Bone marrow (tissue), 2 donors: ENCODE results near the gene FXN.
"Not testable (repeated sequence)": the region's sequence is repeated elsewhere in the genome, so short reads cannot be mapped to it uniquely, and the experiment has no call there.

ENCODE experiments used
- DNase-seq, 2 donors: peaks; one replicate each; lab custom pipeline; 2025; lab: John Stamatoyannopoulos, UW

FXN gene

DNA sequence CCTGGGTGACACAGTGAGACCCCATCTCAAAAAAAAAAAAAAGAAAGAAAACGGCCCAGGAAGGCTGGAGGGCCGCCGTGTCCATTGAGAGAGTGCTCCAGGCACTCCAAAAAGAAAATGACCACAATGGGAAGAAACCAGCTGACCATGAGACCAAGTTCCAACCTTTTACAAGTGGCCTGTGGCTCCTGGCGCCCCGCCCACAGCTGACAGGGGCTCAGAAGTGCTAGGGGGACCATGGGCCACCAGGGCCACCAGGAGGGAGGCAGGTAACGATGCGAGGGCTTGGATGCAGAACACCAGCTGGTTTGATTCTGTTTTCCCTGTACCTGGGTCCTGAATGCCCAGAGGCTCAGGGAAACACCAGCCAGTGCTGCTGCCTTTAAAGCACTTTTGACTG is 34.6 kb downstream of the FXN start:
- no peak for DNase-seq

DNA sequence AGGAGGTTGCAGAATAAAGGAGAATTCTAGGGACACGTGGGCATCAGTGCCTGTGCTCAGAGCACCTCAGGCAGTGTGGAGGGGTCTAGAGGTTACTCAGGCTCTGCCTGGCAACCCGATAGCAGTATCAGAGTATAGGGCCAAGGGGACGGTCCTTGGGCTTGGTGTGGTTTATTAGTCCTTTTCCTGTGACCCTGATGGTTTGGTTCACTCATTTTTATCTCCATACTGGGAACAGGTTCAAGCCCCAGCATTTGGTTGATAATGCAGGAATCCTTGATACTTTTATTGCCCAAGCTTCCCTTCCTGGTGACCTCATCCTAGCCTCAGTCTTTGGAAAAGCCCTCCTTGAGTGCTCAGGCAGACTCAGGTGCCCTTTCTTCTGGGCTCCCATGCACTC is 35.5 kb downstream of the FXN start:
- DNase-seq, result no peak

DNA sequence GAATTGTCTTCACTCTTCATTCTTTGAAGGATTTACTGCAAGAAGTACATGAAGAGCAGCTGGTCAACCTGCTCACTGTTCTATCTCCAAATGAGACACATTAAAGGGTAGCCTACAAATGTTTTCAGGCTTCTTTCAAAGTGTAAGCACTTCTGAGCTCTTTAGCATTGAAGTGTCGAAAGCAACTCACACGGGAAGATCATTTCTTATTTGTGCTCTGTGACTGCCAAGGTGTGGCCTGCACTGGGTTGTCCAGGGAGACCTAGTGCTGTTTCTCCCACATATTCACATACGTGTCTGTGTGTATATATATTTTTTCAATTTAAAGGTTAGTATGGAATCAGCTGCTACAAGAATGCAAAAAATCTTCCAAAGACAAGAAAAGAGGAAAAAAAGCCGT is 37.6 kb downstream of the FXN start:
- DNase-seq, result no peak

DNA sequence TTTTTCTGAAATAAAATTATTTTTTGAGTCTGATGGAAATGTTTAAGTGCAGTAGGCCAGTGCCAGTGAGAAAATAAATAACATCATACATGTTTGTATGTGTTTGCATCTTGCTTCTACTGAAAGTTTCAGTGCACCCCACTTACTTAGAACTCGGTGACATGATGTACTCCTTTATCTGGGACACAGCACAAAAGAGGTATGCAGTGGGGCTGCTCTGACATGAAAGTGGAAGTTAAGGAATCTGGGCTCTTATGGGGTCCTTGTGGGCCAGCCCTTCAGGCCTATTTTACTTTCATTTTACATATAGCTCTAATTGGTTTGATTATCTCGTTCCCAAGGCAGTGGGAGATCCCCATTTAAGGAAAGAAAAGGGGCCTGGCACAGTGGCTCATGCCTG is 39.2 kb downstream of the FXN start:
- DNase-seq, result no peak

DNA sequence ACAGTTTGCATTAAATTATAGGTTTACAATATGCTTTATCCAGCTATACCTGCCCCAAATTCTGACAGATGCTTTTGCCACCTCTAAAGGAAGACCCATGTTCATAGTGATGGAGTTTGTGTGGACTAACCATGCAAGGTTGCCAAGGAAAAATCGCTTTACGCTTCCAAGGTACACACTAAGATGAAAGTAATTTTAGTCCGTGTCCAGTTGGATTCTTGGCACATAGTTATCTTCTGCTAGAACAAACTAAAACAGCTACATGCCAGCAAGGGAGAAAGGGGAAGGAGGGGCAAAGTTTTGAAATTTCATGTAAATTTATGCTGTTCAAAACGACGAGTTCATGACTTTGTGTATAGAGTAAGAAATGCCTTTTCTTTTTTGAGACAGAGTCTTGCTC is 41.0 kb downstream of the FXN start:
- no peak for DNase-seq

DNA sequence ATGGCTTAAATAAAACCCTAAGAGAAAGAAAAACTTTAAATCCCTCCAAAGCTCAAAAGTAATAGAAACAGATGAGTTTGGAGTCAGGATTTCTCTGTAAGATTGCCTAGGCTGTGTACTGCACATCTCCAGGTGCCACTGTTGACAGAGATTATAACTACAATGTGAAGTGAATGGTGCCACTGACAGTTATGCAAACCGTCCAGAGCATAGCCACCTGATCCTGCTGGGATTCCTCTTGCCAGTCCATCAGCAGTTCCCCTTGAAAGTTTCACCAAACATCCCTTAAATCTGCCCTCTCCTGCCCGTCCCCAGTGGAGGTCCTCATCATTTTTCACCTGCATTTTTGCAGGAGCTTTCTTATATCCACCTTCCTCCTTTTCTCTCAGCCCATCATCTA is 42.5 kb downstream of the FXN start:
- no peak for DNase-seq

DNA sequence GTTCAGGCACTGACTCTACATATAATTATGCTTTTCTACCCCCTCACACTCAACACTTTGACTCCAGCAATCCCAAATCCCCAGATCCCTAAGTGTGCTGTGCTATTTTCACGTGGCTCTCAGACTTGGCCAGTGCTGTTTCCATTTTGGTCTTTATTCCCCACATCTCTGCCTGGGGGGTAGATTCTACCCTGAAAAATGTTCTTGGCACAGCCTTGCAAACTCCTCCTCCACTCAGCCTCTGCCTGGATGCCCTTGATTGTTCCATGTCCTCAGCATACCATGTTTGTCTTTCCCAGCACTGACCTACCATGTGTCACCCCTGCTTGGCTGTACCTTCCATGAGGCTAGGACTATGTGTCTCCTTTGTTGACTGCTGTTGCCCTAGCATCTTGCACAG is 43.0 kb downstream of the FXN start:
- no peak for DNase-seq

DNA sequence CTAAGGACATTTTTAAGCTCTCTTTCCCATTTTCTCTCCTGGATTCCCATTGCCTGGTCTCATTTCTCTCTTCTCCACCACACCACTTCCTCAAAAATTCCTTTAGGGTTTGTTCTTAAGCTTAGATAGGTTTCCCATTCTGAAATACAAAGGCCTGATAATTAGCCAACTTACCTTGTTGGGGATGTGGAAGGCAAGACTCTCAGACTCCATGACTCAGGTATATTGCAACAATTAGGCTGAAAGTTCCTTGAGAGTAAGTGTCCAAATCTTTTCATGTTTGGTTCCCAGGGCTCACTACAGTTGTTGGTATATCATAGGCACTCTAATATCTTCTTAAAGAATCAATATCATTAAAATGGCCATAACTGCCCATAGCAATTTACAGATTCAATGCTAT is 43.6 kb downstream of the FXN start:
- DNase-seq, result no peak

DNA sequence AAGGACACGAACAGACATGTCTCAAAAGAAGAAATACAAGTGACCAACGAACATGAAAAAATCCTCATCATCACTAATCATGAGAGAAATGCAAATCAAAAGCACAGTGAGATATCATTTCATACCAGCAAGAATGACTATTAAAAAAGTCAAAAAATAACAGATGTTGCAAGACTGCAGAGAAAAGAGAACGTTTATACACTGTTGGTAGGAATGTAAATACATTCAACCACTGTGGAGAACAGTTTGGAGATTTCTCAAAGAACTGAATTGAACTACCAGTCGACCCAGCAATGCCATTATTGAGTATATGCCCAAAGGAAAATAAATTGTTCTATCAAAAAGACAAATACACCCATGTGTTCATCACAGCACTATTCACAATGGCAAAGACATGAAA is 45.7 kb downstream of the FXN start:
- DNase-seq, result no peak

DNA sequence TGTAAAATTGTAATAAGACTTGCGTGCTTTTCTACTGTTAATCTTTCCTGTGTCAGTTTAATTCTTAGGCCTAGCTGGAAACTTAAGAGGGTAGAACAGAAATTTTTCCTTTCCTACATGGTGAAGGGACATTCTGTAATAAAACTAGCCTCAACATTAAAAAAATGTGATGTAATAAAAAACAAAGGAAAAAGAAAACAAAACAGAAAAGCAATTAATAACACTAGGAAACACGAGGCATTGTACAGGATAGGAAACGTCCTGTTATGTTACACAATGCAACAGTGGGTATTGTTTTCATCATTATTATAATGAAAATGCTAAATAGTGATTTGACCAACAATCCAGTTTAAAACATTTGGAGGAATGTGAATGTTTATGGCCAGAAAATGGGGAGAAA is 47.8 kb downstream of the FXN start:
- DNase-seq, result no peak

DNA sequence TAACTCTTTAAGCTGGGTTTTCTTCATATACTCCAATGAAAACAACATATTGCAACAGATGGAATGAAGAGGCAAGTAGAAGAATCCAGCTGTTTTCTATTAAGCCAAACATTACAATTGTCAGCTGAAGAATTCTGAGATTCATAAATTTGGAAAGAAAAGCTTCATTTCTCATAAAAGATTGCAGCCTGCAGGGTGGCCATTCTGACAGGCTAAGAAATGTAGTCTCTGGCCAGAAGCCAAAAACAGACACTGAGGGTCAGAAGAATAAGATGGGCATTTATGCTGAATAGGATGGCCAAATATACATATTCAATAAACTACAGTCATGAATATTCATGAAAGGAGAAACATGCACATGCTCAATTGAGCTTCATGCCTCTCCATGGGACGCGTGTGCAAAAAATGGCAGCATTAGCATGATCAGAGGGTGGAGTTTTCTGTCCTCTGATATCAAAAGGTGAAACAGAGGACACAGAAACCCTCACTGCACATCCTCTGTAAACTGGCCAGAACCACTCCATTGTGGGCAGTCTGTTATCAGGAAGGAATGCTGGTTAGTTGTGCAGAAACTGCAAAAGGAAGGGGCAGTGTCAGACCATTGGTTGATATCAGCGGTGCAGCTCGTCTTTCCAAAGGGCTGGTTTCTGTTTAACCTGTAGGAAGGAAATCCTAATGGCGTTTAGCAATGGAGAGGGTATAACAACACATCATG is 50.2 kb downstream of the FXN start:
- no peak for DNase-seq

DNA sequence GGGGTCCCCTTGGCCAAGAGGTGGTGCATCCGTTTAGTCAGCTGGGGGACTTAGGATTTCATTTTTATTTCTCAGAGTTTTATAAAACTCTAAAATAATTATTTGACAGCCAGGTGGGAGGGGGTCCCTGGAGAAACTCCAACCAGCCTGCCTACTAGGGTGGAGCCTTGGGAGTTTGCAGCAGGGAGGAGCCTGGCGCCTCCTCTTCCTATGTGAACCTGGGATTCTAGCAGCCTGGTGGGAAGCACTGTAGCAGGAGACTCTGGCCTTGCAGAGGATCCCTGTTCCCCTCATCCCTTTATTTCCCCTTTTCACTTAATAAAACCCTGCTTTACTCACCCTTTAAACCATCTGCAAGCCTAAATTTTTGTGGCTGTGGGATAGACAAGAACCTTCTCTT is 50.8 kb downstream of the FXN start:
- no peak for DNase-seq

DNA sequence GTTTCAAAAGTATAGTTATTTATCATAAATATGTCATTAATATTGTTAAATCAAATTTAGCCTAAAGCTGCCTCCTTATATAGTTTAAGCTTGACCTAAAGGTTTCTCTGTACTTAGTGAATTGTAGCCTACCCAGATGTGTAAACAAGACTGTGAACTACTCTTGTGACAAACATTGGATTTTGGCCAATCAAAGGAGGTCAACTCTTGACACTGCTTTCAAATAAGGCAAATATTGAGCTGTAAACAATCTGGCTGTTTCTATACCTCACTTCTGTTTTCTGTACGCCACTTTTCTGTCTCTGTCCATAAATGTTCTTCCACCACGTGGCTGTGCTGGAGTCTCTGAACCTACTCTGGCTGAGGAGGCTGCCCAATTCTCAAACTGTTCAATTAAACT is 51.2 kb downstream of the FXN start:
- DNase-seq, result no peak

DNA sequence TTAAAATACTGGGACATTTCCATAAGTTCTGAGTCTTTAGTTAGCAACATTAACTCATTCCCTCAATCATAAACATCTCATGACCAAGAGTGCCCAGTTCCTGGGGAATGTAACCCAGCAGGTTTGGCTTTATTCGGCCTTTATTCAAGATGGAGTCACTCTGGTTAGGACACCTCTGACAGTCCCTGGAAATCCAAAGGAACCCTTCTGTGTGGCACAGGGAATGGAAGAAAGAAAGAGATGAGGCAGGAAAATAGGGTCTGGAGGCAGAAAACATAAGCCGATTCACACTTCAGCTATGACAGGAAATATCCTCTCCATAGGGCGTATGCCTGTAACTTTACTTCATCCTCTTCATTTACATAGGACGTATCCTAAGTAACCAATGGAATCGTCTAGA is 53.5 kb downstream of the FXN start:
- DNase-seq, result no peak

DNA sequence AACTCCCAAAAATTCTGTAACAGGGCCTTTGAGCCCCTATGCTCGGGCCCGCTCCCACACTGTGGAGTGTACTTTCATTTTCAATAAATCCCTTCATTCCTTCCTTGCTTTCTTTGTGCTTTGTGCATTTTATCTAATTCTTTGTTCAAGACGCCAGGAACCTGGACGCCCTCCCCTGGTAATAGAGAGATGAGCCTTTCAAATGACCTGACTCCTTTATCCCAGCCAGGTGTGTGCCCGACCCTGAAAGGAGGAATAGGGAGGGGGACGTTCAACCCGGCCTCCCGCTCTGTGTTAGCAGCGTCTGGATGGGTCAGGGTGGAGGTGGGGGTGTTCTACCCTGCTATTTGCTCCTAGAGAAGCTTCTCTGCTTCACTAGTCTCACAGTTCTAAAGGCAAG is 53.9 kb downstream of the FXN start:
- DNase-seq, result no peak

DNA sequence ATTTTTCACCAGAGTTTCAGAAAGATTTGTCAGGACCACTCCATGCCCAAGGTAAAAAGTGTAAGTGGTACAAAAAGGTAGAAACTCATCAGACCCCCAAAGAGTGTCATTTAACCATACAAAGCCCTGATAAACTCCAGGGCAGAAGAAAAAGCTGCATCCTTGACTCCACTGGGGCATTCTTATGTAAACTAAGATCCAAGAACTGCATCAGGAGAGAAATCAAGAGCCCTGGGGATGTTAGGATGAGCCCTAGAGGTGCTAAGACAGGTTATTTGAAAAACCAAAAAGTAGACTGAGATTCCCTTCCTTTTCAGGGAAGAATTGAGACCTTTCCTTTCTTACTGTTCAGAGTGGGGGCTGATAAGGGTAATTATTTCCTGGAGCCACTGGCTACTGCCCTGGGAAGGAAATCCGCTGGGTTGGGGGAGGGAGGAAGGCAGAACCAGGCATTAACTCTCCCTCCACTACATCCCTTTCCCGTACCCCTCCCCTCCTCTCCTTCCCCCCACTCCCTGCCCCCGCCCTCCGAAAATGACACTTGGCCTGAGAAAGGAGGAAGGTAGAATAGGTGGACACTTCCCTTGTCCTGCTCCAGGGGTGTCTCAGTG is 54.7 kb downstream of the FXN start:
- no peak for DNase-seq

DNA sequence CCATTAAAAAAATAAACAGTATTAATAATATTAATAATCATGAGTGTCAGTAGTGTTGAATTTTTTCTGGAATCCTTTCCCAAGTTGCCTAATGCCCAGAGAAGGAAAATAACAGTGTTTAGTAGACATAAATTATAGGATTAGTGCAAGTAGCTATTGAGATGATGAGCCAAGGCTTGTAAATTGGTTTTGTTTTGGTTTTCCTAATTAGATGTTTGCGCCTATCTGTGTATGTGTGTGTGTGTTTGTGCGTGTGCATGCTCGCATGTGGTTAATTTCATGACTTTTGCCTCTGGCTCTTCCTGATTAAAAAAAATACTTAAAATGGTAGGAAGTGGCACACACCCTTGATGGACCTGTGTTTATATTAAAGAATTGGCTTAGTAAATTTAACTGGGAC is 55.4 kb downstream of the FXN start:
- no peak for DNase-seq

DNA sequence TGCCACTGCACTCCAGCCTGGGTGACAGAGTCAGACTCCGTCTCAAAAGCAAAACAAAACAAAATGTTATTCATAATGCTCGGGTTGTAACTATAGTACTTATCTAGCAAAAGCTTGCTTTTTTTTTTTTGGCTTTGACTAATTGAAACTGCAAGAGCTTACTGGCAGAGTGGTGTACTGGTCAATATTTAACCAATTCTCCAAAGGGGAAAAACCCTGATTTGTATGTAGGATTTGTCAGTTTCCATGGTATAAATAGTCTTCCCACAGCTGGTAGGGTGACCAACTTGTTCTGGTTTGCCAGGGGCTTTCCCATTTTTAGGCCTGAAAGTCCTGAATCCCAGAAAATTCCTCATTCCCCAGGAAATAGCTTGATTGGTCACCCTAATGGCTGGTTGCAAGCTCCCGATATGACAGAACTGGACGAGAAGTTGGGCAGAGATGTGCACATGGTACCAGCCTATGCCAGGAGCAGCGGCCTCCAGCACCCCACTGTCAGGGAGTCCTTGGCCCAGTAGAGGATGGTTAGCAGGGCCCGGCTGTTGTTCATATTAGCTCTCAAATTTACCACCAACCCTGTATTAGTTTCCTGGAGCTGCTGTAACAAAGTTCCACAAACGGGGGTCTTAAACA is 58.0 kb downstream of the FXN start:
- no peak for DNase-seq

DNA sequence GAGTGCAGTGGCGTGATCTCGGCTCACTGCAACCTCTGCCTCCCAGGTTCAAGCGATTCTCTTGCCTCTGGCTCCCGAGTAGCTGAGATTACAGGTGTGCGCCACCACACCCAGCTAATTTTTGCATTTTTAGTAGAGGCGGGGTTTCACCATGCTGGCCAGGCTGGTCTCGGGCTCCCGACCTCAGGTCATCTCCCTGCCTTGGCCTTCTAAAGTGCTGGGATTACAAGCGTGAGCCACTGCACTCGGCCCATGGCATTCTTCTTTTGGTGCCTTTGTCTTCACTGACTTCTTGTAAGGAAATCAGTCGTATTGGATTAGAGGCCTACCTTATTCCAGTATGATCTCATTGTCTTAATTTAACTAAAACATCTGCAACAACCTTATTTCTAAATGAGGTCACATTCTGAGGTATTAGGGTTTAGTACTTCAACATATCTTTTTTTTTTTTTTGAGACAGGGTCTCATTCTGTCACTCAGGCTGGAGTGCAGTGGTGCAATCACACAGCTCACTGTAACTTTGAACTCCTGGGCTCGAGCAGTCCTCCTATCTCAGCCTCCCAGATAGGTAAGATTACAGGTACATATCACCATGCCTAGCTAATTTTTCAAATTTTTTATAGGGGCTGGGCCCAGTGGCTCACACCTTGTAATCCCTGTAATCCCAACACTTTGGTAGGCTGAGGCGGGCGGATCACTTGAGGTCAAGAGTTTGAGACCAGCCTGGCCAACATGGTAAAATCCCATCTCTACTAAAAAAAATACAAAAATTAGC is 59.0 kb downstream of the FXN start:
- DNase-seq, result not testable (repeated sequence)

DNA sequence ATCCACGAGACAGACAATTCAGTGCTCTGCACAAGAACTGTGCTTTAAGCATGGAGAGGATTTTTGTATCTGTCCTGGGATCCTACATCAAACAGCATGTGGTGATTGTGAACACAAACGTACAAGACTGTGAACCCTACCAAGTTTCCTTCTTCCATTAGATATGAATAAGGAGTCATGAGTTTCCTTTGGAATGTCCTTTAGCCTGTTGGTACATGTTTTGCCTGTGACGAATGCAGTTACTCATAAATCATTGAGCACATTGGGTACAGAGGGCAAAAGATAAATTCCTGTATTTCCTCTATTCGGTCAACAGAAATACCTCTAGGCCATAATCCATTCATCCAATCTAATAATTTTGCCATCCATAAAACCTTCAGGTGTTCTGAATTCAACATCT is 61.5 kb downstream of the FXN start:
- DNase-seq, result no peak

DNA sequence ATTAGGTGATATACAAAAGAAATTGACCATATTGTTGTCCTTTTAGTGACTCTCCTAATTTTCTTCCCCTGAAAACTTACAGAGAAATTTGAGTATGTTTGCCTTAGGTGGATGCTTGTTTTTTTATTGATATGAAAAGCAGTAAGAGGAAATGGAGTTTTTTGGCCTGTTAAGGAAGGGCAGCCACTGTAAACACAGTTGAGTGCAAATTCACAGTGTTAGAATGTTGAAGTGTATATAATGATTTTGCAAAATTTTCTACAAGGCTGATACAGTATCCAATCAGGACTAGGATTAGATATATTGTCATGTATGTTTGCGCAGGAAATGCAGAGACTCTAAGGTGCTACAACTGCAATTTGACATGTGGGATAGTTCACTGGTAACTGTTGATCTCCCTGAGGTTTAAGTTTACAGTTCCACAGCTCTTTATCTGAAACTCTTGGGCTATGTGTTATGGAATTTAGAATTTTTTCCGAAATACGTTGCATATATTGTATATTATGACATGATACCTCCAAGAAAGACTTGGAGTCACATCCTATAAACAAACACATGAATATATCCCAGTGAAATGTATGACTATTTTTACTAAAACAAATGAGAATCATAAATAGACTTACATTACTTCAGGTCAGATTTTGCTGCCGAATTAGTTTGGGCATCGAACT is 62.5 kb downstream of the FXN start:
- no peak for DNase-seq

DNA sequence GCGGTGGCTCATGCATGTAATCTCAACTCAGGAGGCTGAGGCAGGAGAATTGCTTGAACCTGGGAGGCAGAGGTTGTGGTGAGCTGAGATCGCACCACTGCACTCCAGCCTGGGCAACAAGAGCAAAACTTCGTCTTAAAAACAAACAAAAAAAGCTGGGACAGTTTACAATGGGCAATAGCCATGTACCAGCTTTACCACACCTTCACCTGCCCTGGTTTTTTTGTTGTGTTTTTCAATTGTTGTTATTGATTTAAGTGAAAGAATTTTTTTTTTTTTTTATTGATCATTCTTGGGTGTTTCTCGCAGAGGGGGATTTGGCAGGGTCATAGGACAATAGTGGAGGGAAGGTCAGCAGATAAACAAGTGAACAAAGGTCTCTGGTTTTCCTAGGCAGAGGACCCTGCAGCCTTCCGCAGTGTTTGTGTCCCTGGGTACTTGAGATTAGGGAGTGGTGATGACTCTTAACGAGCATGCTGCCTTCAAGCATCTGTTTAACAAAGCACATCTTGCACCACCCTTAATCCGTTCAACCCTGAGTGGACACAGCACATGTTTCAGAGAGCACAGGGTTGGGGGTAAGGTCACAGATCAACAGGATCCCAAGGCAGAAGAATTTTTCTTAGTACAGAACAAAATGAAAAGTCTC is 67.9 kb downstream of the FXN start:
- not testable (repeated sequence) for DNase-seq
